GM12801 (cell line): Measurements from ENCODE around the gene SEPTIN14.

Experiments used
- CTCF ChIP-seq: IDR thresholded peaks from one replicate; pipeline ENCODE4 v1.5.1; 2011; ENCODE audit warnings: control low read depth; ENCODE audit not compliant: insufficient read length; ENCODE audit errors: extremely low read depth

SEPTIN14 gene

GRCh38 chr7:55794527-55794926 is 68.0 kb downstream of the SEPTIN14 start:
- no peak for TF ChIP-seq CTCF

- TF ChIP-seq CTCF: no peak
These were observed 70.5 kb downstream of the SEPTIN14 start for GRCh38 chr7:55792048-55792447.

DNA sequence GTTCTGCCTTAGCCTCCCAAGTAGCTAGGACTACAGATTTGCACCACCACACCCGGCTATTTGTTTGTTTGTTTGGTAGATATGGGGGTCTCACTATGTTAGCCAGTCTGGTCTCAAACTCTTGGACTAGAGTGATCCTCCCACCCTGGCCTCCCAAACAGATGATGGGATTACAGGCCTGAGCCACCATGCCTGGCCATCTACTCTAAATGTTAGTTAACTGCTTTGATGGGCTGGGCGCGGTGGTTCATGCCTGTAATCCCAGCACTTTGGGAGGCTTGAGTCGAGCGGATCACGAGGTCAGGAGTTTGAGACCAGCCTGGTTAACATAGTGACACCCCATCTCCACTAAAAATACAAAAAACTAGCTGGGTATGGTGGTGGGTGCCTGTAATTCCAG is 74.8 kb downstream of the SEPTIN14 start:
- no peak for TF ChIP-seq CTCF

GRCh38 chr7:55786901-55787300 is 75.7 kb downstream of the SEPTIN14 start:
- TF ChIP-seq CTCF: no peak

- no peak for TF ChIP-seq CTCF
These were observed 78.4 kb downstream of the SEPTIN14 start for GRCh38 chr7:55784151-55784550.

DNA sequence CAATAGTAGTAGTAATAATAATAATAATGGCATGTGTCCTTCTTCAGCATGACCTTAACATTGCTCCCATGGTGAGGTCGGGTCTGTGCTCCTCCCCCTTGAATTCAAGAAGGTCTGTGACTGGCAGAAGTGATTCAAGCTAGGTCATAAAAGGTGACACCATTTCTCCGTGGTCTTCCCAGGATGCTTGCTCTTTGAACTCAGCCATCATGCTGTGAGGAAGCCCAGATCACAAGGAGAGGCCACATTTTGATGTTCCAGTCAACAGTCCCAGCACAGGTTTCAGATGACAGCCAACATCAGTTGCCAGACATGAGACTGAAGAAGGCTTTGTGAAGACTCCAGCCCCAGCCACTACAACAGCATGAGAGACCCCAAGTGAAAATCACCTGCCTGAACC is 83.9 kb downstream of the SEPTIN14 start:
- TF ChIP-seq CTCF: no peak

GRCh38 chr7:55776196-55776595 is 86.4 kb downstream of the SEPTIN14 start:
- no peak for TF ChIP-seq CTCF

DNA sequence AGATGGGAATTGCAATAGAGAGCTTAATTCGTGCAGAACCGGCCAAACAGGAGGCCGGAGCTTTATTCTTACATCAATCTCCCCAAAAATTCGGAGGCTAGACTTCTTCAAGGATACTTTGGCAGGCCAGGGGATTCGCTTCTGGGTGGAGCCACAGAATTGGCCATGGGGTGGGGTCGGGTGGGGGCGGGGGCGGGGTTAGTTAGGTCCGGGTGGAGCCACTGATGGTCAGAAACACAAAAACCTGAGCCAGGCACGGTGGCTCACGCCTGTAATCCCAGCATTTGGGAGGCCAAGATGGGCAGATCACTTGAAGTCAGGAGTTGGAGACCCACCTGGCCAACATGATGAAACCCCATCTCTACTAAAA is 87.5 kb downstream of the SEPTIN14 start:
- TF ChIP-seq CTCF: no peak
